Fibroblast of lung (primary cell): ENCODE measurements around the gene COX5B. TPM values are rescaled to one million over a fixed set of nuclear protein-coding genes. Genes with fewer than 3 reads are reported as not detected.
"Not testable (repeated sequence)": the region's sequence is repeated elsewhere in the genome, so short reads cannot be mapped to it uniquely, and the experiment has no call there.

ENCODE experiments used
- DNase-seq, 2 donors: peaks; one replicate each; pipeline versions ENCODE4 v3.0.0 to v3.0.0-alpha.2; 2010; ENCODE audit warnings: low read depth in 2 of 2
- H2AFZ ChIP-seq: 2 replicates; pipeline ENCODE4 v1.5.1; 2012; ENCODE audit warnings: low read length, control low read depth, inconsistent platforms
- H3K27ac ChIP-seq: 2 replicates; pipeline ENCODE4 v1.5.1; 2011; ENCODE audit warnings: low read length, control low read depth; ENCODE audit not compliant: insufficient read depth
- H3K27me3 ChIP-seq: 2 replicates; pipeline ENCODE4 v1.5.1; 2011; ENCODE audit warnings: mild to moderate bottlenecking, low read length; ENCODE audit not compliant: control insufficient read depth, insufficient read depth
- H3K36me3 ChIP-seq: 2 replicates; pipeline ENCODE4 v1.5.1; 2011; ENCODE audit warnings: low read length; ENCODE audit not compliant: control insufficient read depth, insufficient read depth
- H3K4me1 ChIP-seq: 2 replicates; pipeline ENCODE4 v1.5.1; 2011; ENCODE audit warnings: low read length; ENCODE audit not compliant: control insufficient read depth, insufficient read depth; ENCODE audit errors: extremely low read depth
- H3K4me2 ChIP-seq: 2 replicates; pipeline ENCODE4 v1.5.1; 2011; ENCODE audit warnings: low read length, control low read depth; ENCODE audit not compliant: insufficient read depth; ENCODE audit errors: extremely low read depth
- H3K4me3 ChIP-seq, 4 experiments: fragments of 200-600 bp in 1 of 4; sonication (generic) in 1 of 4; replicated peaks in 1 of 4; 2 replicates each; pipeline ENCODE4 v1.5.1; 2011 to 2016; ENCODE audit warnings: low read length in 4 of 4, low read depth in 3 of 4, mild to moderate bottlenecking in 3 of 4, control low read depth in 2 of 4, inconsistent platforms in 1 of 4, mixed read lengths in 1 of 4; ENCODE audit not compliant: insufficient read depth in 1 of 4; ENCODE audit errors: control extremely low read depth in 1 of 4
- H3K79me2 ChIP-seq: 2 replicates; pipeline ENCODE4 v1.5.1; 2012; ENCODE audit warnings: mild to moderate bottlenecking, low read length, inconsistent platforms; ENCODE audit not compliant: control insufficient read depth, insufficient read depth
- H3K9ac ChIP-seq: 2 replicates; pipeline ENCODE4 v1.5.1; 2011; ENCODE audit warnings: mild to moderate bottlenecking, low read length, control low read depth; ENCODE audit not compliant: insufficient read depth
- H3K9me3 ChIP-seq: 2 replicates; pipeline ENCODE4 v1.5.1; 2012; ENCODE audit warnings: low read depth, low read length; ENCODE audit not compliant: control insufficient read depth, insufficient read depth
- H4K20me1 ChIP-seq: 2 replicates; pipeline ENCODE4 v1.5.1; 2011; ENCODE audit warnings: low read length; ENCODE audit not compliant: control insufficient read depth, insufficient read depth; ENCODE audit errors: extremely low read depth
- EZH2 ChIP-seq: IDR thresholded peaks from 2 replicates; pipeline ENCODE4 v1.5.1; 2012; ENCODE audit warnings: low read length, control low read depth, mild to moderate bottlenecking; ENCODE audit errors: missing control alignments
- polyA plus RNA-seq, 2 donors: library from polyadenylated mRNA; depleted of rRNA in 1 of 2; stranded (reverse) in 1 of 2; unstranded in 1 of 2; fragments of >200 nt; gene quantifications; 2 replicates each; pipeline ENCODE4 v1.2.1, GENCODE V29; 2011 to 2012; ENCODE audit warnings: missing spikeins in 1 of 2
- total RNA-seq: library from RNA; depleted of rRNA; stranded (reverse); fragments of >200 nt; gene quantifications from 2 replicates; pipeline ENCODE4 v1.2.1, GENCODE V29; 2014
- TF ChIP-seq, protein P1 (sequence below), 2 donors: IDR thresholded peaks in 1 of 2; conservative IDR thresholded peaks in 1 of 2; 1 replicate in 1 of 2; 2 replicates in 1 of 2; pipeline ENCODE4 v1.5.1; 2011 to 2012; ENCODE audit warnings: low read length in 2 of 2, control low read depth in 1 of 2, inconsistent platforms in 1 of 2, low read depth in 1 of 2, mild to moderate bottlenecking in 1 of 2

The COX5B gene
- total and polyA plus RNA-seq, 2 donors (not counting 1 experiment from before 2014, with no cell fraction given) = 257 to 381 TPM

DNA sequence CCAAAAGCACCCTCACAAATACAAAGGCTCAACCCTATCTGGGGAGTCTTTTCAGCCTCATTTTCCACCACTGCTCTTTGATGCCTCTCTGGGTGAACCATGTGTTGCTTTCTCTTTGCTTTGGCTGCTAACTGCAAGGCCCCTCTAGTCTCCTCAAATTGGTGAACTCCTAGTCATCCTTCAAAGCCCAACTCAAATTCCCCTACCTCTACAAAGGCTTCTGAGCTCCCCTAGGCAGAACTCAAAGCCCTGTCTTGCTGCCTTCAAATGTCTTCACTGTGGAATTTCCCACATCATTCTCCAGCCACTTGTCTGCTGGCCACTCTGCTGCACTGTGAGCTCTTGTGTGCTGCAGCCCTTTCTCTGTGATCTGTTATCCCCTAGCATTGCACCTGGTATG, 22.9 kb upstream of the COX5B start:
- not testable (repeated sequence) for H3K27me3 ChIP-seq, H3K4me2 ChIP-seq, H3K79me2 ChIP-seq, DNase-seq, H3K27ac ChIP-seq, H3K4me1 ChIP-seq, H2AFZ ChIP-seq, H3K9me3 ChIP-seq, H3K9ac ChIP-seq, H4K20me1 ChIP-seq, H3K4me3 ChIP-seq, H3K36me3 ChIP-seq

DNA sequence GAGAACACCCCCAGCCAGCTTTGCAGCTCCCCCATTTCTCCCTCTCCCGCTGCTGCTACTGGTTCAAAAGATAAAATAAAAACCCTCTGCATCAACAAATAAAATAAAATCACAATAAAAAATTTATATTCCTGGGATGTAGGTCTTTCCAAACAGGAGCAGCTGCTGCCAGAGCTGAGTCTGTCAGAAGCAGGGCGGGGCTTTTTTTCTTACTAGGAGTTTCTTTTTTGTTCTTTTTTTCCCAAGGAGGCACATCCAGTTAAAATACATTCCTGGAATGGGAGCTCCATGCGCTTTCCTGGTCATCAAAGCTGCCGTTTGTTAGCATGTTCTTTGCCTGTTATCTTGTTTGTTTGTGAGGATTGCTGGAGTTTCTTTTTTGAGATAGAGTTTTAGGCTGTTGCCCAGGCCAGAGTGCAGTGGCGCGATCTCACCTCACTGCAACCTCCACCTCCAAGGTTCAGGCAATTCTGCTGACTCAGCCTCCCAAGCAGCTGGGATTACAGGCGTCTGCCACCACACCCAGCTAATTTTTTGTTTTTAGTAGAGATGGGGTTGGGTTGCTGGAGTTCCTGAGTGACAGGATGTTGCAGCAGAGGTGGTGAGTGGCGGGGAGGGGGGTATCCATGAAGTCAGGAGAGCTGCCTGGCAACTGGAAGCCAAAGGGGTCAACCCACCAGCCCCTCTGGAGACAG, 20.4 kb upstream of the COX5B start:
- not testable (repeated sequence) for DNase-seq, H3K4me1 ChIP-seq, H3K4me3 ChIP-seq, H3K79me2 ChIP-seq, H3K27ac ChIP-seq, H3K27me3 ChIP-seq, H3K9ac ChIP-seq, H3K9me3 ChIP-seq, H2AFZ ChIP-seq, H4K20me1 ChIP-seq, H3K4me2 ChIP-seq, H3K36me3 ChIP-seq

DNA sequence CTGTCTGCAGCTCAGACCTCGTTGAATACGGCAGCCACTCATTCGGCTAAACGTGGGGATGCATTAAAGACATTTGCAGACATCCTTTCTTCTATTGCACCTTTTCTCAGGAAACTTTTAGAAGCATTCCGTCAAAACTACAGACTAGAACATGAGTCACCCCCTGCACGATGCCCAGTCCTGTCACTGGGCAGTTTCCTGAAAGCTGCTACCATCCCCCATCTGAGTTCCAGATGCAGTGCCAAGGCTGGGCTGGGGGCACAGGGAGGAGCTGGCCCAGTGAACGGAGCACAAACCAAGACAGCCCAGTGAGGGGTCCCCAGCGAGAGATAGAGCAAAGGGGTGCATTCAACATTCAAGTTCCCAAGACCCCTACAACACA, 19.8 kb upstream of the COX5B start:
- not testable (repeated sequence) for H3K27ac ChIP-seq, H3K4me3 ChIP-seq, H3K4me2 ChIP-seq, H3K4me1 ChIP-seq, H3K9ac ChIP-seq, H4K20me1 ChIP-seq, H3K79me2 ChIP-seq, H3K27me3 ChIP-seq, DNase-seq, H2AFZ ChIP-seq, H3K9me3 ChIP-seq, H3K36me3 ChIP-seq

DNA sequence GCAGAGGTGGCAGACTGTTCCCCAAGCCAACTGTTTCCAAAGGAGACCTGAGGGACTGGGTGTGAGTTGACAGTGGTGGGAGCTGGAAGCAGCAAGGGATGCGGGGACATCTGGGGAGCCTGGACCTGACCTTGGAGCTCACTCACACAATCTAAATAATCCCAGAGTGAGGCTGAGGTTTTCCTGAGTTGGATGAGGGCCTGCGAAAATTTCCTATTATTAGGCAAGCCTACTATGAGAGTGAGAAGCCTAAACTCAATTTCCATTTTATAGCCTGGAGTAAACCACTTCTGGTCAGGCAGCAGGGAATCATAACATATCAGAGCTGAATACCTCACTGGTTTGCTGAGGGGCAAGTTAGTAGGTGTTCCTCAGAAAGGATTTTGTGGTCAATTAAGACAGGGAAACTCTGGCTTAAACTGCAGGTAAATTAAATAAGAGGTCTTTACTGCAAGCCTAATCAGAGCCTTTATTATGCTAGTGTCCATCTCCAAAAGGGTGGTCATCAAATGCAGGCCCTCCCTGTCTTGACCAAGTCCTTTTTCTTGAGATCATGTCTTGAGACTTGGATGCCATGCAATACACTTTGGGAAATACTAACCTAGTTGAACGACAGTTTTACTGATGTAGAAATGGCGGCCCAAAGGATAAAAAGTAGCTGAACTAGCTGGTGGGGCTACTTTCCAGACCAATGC, 1.7 kb upstream of the COX5B start:
- Histone ChIP-seq H3K36me3 (peaks cover 5% of the 10 kb centered on the region), H3K9ac (no peak overlapping the region), H4K20me1 (no peaks in the 10 kb centered on the region), H3K9me3 (no peaks in the 10 kb centered on the region), H3K4me3 (no peak overlapping the region), H3K27me3 (no peaks in the 10 kb centered on the region), H3K79me2 (peaks cover 7% of the 10 kb centered on the region), H3K27ac (no peak overlapping the region), H3K4me2 (no peak overlapping the region), H3K4me1 (no peaks in the 10 kb centered on the region), H2AFZ (no peak overlapping the region)
- TF ChIP-seq, protein P1, sequence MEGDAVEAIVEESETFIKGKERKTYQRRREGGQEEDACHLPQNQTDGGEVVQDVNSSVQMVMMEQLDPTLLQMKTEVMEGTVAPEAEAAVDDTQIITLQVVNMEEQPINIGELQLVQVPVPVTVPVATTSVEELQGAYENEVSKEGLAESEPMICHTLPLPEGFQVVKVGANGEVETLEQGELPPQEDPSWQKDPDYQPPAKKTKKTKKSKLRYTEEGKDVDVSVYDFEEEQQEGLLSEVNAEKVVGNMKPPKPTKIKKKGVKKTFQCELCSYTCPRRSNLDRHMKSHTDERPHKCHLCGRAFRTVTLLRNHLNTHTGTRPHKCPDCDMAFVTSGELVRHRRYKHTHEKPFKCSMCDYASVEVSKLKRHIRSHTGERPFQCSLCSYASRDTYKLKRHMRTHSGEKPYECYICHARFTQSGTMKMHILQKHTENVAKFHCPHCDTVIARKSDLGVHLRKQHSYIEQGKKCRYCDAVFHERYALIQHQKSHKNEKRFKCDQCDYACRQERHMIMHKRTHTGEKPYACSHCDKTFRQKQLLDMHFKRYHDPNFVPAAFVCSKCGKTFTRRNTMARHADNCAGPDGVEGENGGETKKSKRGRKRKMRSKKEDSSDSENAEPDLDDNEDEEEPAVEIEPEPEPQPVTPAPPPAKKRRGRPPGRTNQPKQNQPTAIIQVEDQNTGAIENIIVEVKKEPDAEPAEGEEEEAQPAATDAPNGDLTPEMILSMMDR (conservative IDR thresholded peaks at IDR 0.05 in 1 of 2, IDR thresholded peaks at IDR 0.05 in 1 of 2; ENCODE audit: low read depth in 1 of 2, low read length in 2 of 2) = no peak
- no peak for TF ChIP-seq EZH2
- no peak for DNase-seq
